Stimulated activated CD4-positive, alpha-beta T cell treated with anti-CD3 and anti-CD28 coated beads, TNF-alpha, amount 100 ng/mL, for 24 hours (primary cell): ENCODE measurements around the gene ANKRD16.
"Not testable (repeated sequence)": the region's sequence is repeated elsewhere in the genome, so short reads cannot be mapped to it uniquely, and the experiment has no call there.

ENCODE experiments used
- DNase-seq, 3 experiments: peaks; one replicate each; pipeline ENCODE4 v3.0.0-alpha.2; 2020; ENCODE audit warnings: low read depth in 3 of 3

ANKRD16 gene

GRCh38 chr10:5889624-5890451, at the start of gene ANKRD16, which contains the start of gene FBH1:
Gene ANKRD16, minus strand, starts transcription at chr10:5889893. Its CDS starts 539 bp downstream, at chr10:5889354.
Gene FBH1, plus strand, starts transcription at chr10:5890243. Its CDS starts 103 bp downstream, at chr10:5890346.
- DNase-seq: peak; percentile 95 to 99 (median 97)

GRCh38 chr10:5938291-5938690, 48.6 kb upstream of the ANKRD16 start:
- no peak for DNase-seq

GRCh38 chr10:5937016-5937415, 47.3 kb upstream of the ANKRD16 start:
- no peak for DNase-seq

- DNase-seq: no peak
These were observed 45.9 kb upstream of the ANKRD16 start for GRCh38 chr10:5935628-5936027.

GRCh38 chr10:5933909-5934546, 44.3 kb upstream of the ANKRD16 start:
- no peak for DNase-seq

- DNase-seq: no peak
These were observed 42.7 kb upstream of the ANKRD16 start for GRCh38 chr10:5932345-5932744.

GRCh38 chr10:5930272-5930671, 40.6 kb upstream of the ANKRD16 start:
- no peak for DNase-seq

GRCh38 chr10:5929442-5929841, 39.7 kb upstream of the ANKRD16 start:
- no peak for DNase-seq

- no peak for DNase-seq
These were observed 37.6 kb upstream of the ANKRD16 start for GRCh38 chr10:5927306-5927705.

GRCh38 chr10:5924889-5925288, 35.2 kb upstream of the ANKRD16 start:
- DNase-seq: no peak

- DNase-seq: no peak
These were observed 32.1 kb upstream of the ANKRD16 start for GRCh38 chr10:5921746-5922145.

GRCh38 chr10:5919568-5919967, 29.9 kb upstream of the ANKRD16 start:
- DNase-seq: no peak

GRCh38 chr10:5918763-5919162, 29.1 kb upstream of the ANKRD16 start:
- no peak for DNase-seq

GRCh38 chr10:5917305-5917704, 27.6 kb upstream of the ANKRD16 start:
- DNase-seq: no peak

GRCh38 chr10:5915451-5915850, 25.8 kb upstream of the ANKRD16 start:
- DNase-seq: no peak

GRCh38 chr10:5913736-5914135, 24.0 kb upstream of the ANKRD16 start:
- DNase-seq: no peak

- no peak for DNase-seq
These were observed 22.0 kb upstream of the ANKRD16 start for GRCh38 chr10:5911670-5912069.

GRCh38 chr10:5910323-5911100, 20.8 kb upstream of the ANKRD16 start:
- DNase-seq: no peak

- DNase-seq: not testable (repeated sequence)
These were observed 19.0 kb upstream of the ANKRD16 start for GRCh38 chr10:5908676-5909075.

GRCh38 chr10:5906651-5907050, 17.0 kb upstream of the ANKRD16 start:
- no peak for DNase-seq

- no peak for DNase-seq
These were observed 16.3 kb upstream of the ANKRD16 start for GRCh38 chr10:5905854-5906507.

GRCh38 chr10:5904227-5904626, 14.5 kb upstream of the ANKRD16 start:
- no peak for DNase-seq
